Measurements from ENCODE around the gene FAM107B.

DNA sequence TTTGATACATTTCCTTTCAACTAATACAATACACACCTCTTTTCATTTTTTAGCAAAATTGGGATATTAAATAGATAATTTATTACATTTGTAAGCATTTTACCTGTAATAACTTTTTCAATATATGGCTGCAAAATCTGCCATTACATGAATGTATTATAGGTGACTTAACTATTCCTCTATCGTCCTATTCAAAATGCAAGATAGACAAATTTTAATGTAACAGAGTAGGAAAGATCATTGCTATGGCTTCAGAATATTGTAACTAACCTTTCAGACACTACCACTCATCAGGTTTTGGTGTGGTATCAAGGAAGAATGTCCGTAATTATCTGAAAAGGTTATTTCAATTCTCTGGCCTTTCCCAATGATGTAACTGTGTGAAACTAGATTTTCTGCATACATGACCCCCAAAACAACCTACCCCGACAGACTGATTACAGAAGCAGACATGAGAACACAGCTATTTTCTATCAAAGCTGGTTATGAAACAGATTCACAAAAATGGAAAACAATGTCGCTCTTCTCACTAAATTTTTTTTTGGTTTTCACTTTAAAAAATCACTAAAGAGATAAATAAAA is 211.2 kb downstream of the FAM107B start:
- TF ChIP-seq, protein P1, sequence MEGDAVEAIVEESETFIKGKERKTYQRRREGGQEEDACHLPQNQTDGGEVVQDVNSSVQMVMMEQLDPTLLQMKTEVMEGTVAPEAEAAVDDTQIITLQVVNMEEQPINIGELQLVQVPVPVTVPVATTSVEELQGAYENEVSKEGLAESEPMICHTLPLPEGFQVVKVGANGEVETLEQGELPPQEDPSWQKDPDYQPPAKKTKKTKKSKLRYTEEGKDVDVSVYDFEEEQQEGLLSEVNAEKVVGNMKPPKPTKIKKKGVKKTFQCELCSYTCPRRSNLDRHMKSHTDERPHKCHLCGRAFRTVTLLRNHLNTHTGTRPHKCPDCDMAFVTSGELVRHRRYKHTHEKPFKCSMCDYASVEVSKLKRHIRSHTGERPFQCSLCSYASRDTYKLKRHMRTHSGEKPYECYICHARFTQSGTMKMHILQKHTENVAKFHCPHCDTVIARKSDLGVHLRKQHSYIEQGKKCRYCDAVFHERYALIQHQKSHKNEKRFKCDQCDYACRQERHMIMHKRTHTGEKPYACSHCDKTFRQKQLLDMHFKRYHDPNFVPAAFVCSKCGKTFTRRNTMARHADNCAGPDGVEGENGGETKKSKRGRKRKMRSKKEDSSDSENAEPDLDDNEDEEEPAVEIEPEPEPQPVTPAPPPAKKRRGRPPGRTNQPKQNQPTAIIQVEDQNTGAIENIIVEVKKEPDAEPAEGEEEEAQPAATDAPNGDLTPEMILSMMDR (conservative IDR thresholded peaks at IDR 0.05; ENCODE audit: low read depth in 2 of 2): no peak
- no peak for TF ChIP-seq POLR2AphosphoS5 (IDR thresholded peaks at IDR 0.05; ENCODE audit: low read depth)
- TF ChIP-seq, protein P2, sequence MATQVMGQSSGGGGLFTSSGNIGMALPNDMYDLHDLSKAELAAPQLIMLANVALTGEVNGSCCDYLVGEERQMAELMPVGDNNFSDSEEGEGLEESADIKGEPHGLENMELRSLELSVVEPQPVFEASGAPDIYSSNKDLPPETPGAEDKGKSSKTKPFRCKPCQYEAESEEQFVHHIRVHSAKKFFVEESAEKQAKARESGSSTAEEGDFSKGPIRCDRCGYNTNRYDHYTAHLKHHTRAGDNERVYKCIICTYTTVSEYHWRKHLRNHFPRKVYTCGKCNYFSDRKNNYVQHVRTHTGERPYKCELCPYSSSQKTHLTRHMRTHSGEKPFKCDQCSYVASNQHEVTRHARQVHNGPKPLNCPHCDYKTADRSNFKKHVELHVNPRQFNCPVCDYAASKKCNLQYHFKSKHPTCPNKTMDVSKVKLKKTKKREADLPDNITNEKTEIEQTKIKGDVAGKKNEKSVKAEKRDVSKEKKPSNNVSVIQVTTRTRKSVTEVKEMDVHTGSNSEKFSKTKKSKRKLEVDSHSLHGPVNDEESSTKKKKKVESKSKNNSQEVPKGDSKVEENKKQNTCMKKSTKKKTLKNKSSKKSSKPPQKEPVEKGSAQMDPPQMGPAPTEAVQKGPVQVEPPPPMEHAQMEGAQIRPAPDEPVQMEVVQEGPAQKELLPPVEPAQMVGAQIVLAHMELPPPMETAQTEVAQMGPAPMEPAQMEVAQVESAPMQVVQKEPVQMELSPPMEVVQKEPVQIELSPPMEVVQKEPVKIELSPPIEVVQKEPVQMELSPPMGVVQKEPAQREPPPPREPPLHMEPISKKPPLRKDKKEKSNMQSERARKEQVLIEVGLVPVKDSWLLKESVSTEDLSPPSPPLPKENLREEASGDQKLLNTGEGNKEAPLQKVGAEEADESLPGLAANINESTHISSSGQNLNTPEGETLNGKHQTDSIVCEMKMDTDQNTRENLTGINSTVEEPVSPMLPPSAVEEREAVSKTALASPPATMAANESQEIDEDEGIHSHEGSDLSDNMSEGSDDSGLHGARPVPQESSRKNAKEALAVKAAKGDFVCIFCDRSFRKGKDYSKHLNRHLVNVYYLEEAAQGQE (IDR thresholded peaks at IDR 0.05; ENCODE audit: unreplicated experiment): no peak
- no peak for TF ChIP-seq EZH2 (IDR thresholded peaks at IDR 0.05; ENCODE audit: low read depth, unreplicated experiment)
- TF ChIP-seq EZH2phosphoT487 (IDR thresholded peaks at IDR 0.05; ENCODE audit: unreplicated experiment): no peak
- no peak for TF ChIP-seq STAT1 (IDR thresholded peaks at IDR 0.05; ENCODE audit: unreplicated experiment)

Data from GM23338 (cell line).